Stimulated activated effector memory CD8-positive, alpha-beta T cell treated with anti-CD3 and anti-CD28 coated beads, Interleukin-12 subunit alpha, Interleukin-12 subunit beta, amount 100 ng/mL, for 72 hours (primary cell): Measurements from ENCODE around the gene RDM1.
A peak's percentile ranks its signal among the peaks of the same experiment; 100 is the strongest.
"Not testable (repeated sequence)": the region's sequence is repeated elsewhere in the genome, so short reads cannot be mapped to it uniquely, and the experiment has no call there.

Experiments
- ATAC-seq: fragments of 150-1000 bp; cut with Tn5 transposase; 2 replicates; pipeline ENCODE4 v1.10.0; 2021
- DNase-seq, 2 donors: peaks; one replicate each; pipeline ENCODE4 v3.0.0; 2021 to 2022; ENCODE audit warnings: low spot score in 2 of 2
- H3K27ac Mint-ChIP-seq: one replicate; pipeline ENCODE4 v1.8.0; 2022; ENCODE audit warnings: mild to moderate bottlenecking, mixed read lengths
- H3K36me3 Mint-ChIP-seq: one replicate; pipeline ENCODE4 v1.8.0; 2022; ENCODE audit warnings: mild to moderate bottlenecking, mixed read lengths
- H3K4me1 Mint-ChIP-seq: one replicate; pipeline ENCODE4 v1.8.0; 2022; ENCODE audit warnings: mixed read lengths
- H3K4me3 Mint-ChIP-seq: one replicate; pipeline ENCODE4 v1.8.0; 2022; ENCODE audit warnings: mild to moderate bottlenecking, mixed read lengths
- H3K9me3 Mint-ChIP-seq: one replicate; pipeline ENCODE4 v1.8.0; 2022; ENCODE audit warnings: mixed read lengths

The RDM1 gene

GRCh38 chr17:35947156-35947585, 16.6 kb upstream of the RDM1 start:
- no peak overlapping the region for H3K27ac Mint-ChIP-seq
- ATAC-seq, result peak; percentile 80
- peak overlapping the region; percentile 21 for H3K4me3 Mint-ChIP-seq
- H3K9me3 Mint-ChIP-seq, result no peaks in the 10 kb centered on the region
- peak; percentile 39 to 77 for DNase-seq
- no peaks in the 10 kb centered on the region for H3K36me3 Mint-ChIP-seq
- no peaks in the 10 kb centered on the region for H3K4me1 Mint-ChIP-seq

GRCh38 chr17:35944151-35944550, 13.6 kb upstream of the RDM1 start:
- Mint-ChIP-seq H3K36me3 (no peaks in the 10 kb centered on the region), H3K27ac (peak overlapping the region; percentile 9), H3K4me3 (no peak overlapping the region), H3K4me1 (peaks cover under 1% of the 10 kb centered on the region), H3K9me3 (no peaks in the 10 kb centered on the region)
- DNase-seq (no peak), ATAC-seq (no peak)

- Mint-ChIP-seq H3K27ac (peak within 1 kb of the TSS; percentile 30), H3K4me3 (no peak within 1 kb of the TSS), H3K4me1 (peaks cover 6% of the 10 kb centered on the region), H3K9me3 (no peaks in the 10 kb centered on the region), H3K36me3 (no peaks in the 10 kb centered on the region)
- ATAC-seq, result no peak
- DNase-seq, result no peak
Measured at GRCh38 chr17:35943537-35943936, 13.0 kb upstream of the RDM1 start, which contains the start of gene LYZL6. TSS of gene LYZL6 (minus strand) at chr17:35943713. CDS start at chr17:35939356, 4,357 bp downstream.

DNA sequence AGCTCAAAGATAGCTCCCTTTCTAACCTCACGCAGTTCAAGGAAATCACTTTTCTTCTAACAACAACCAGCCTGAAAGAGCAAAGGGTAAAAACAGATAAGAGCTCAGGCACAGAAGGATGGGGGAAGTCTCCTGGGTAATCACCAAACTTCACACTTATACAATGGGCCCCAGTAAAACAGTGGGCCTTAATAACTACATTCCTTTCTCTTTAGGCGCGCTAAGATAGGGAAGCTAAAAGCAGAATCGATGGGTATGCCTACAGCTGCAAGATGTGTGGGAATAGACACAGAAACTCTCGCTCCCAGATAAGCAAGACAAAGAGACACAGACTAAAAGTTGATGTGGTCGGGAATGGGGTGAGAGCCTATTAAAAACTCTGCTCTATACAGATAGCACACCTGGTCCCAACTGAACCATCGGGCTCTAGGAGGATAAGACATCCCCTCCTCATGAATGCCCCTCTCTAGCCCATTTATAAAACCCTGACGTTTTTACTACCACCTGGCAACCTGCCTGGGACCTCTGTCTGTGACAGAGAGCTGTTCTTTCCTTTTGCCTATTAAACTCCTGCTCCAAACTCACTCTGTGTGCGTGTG, 12.1 kb upstream of the RDM1 start:
- H3K9me3 Mint-ChIP-seq, result no peaks in the 10 kb centered on the region
- ATAC-seq (no peak), DNase-seq (no peak)
- H3K27ac Mint-ChIP-seq, result peak overlapping the region; percentile 30
- no peaks in the 10 kb centered on the region for H3K36me3 Mint-ChIP-seq
- H3K4me3 Mint-ChIP-seq, result no peak overlapping the region
- peaks cover 9% of the 10 kb centered on the region for H3K4me1 Mint-ChIP-seq

GRCh38 chr17:35938492-35938891, 7.9 kb upstream of the RDM1 start:
- ATAC-seq, DNase-seq, H3K36me3 Mint-ChIP-seq, H3K9me3 Mint-ChIP-seq, H3K27ac Mint-ChIP-seq, H3K4me3 Mint-ChIP-seq: not testable (repeated sequence)
- H3K4me1 Mint-ChIP-seq, result peaks cover 12% of the 10 kb centered on the region

DNA sequence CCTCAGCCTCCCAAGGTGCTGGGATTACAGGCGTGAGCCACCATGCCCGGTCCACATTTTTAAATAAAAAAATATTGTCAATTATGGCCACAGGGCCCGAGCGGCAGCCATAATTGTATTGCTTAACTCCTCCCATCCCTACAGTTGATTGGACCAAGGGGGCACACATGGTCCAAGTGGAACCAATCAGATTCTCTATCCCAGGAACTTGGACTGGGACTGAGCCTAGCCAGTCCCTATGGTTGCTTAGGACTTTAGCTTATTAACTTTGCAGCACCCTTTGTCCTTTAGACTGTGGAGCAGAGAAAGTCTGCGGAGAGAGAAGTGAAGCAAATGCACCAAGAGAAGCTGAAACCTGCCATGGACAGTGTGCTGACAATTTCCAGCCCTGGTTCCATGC, 5.5 kb upstream of the RDM1 start:
- Mint-ChIP-seq H3K9me3 (no peaks in the 10 kb centered on the region), H3K36me3 (no peaks in the 10 kb centered on the region), H3K4me3 (no peak overlapping the region), H3K27ac (no peak overlapping the region), H3K4me1 (peaks cover 15% of the 10 kb centered on the region)
- DNase-seq, result no peak
- ATAC-seq, result no peak

- H3K9me3 Mint-ChIP-seq, result no peaks in the 10 kb centered on the region
- peaks cover 8% of the 10 kb centered on the region for H3K36me3 Mint-ChIP-seq
- peaks cover 23% of the 10 kb centered on the region for H3K4me1 Mint-ChIP-seq
- ATAC-seq (no peak), DNase-seq (no peak)
- H3K4me3 Mint-ChIP-seq, result no peak overlapping the region
- no peak overlapping the region for H3K27ac Mint-ChIP-seq
Measured at GRCh38 chr17:35934760-35935159, 4.2 kb upstream of the RDM1 start.

- Mint-ChIP-seq H3K4me1 (peaks cover 13% of the 10 kb centered on the region), H3K36me3 (peaks cover 8% of the 10 kb centered on the region), H3K27ac (no peak overlapping the region), H3K9me3 (no peaks in the 10 kb centered on the region), H3K4me3 (no peak overlapping the region)
- DNase-seq (no peak), ATAC-seq (no peak)
Measured at GRCh38 chr17:35932586-35932985, 2.0 kb upstream of the RDM1 start.

DNA sequence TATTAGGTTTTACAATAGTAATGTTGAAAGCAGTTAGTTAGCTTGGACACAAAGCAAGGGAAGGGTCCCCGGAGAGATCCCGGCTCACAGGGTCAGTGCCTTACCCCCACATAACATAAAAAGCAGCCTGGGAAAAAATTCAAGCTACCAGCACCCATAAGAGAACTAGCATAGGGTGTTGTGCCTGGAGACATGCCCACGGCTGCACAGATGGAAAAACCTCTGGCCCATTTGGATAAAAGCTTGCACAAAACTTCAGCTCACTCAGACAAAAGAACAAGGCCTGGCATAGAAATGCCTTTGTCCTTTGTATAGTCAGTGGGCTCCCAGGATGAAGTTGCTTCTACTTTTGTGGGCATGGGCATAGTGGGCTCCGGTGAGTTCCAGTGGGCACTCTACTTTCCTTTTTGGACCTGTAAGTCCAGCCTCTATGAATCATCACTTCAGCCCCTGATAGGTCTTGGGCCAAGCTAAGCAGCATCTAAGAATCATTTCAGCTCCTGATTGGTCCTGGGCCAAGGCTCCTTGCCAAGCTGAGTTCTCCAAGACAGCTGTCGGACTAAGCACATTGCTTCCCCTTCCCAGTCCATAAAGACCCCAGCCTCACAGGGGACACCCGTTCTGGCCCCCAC, 1.3 kb upstream of the RDM1 start:
- H3K9me3 Mint-ChIP-seq, result no peaks in the 10 kb centered on the region
- no peak for ATAC-seq
- peaks cover 8% of the 10 kb centered on the region for H3K36me3 Mint-ChIP-seq
- DNase-seq, result no peak
- no peak overlapping the region for H3K27ac Mint-ChIP-seq
- H3K4me1 Mint-ChIP-seq, result peaks cover 11% of the 10 kb centered on the region
- no peak overlapping the region for H3K4me3 Mint-ChIP-seq

GRCh38 chr17:35927714-35928113, 2.9 kb downstream of the RDM1 start:
- Mint-ChIP-seq H3K4me1 (peaks cover 11% of the 10 kb centered on the region), H3K27ac (no peak overlapping the region), H3K36me3 (peaks cover 8% of the 10 kb centered on the region), H3K4me3 (no peak overlapping the region), H3K9me3 (no peaks in the 10 kb centered on the region)
- DNase-seq (no peak), ATAC-seq (no peak)

DNA sequence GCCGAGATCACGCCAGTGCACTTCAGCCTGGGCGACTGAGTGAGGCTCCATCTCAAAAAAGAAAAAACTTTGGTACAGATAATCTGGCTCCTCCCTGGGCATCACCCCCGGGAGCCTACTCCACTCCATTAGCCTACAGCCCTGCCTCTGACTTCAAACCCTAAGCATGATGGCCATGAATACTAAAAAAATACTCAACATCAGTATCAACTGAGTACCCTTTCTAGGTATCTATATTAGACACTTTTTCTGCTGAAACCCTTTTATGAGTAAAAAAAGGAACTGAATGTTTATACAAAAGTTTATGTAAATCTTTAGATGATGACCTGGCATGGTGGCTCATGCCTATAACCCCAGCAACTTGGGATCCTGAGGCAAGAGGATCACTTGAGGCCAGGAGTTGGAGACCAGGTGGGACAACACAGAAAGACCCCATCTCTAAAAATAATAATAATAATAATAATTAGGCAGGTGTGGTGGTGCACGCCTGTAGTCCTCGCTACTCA, 6.9 kb downstream of the RDM1 start:
- H3K27ac Mint-ChIP-seq, result no peak overlapping the region
- H3K36me3 Mint-ChIP-seq, result peaks cover 6% of the 10 kb centered on the region
- DNase-seq (no peak), ATAC-seq (peak; percentile 84)
- no peaks in the 10 kb centered on the region for H3K9me3 Mint-ChIP-seq
- H3K4me1 Mint-ChIP-seq, result peaks cover 18% of the 10 kb centered on the region
- no peak overlapping the region for H3K4me3 Mint-ChIP-seq

- H3K4me3 Mint-ChIP-seq, result peak overlapping the region; percentile 34
- peaks cover 6% of the 10 kb centered on the region for H3K36me3 Mint-ChIP-seq
- DNase-seq, result no peak
- no peak for ATAC-seq
- H3K27ac Mint-ChIP-seq, result peak overlapping the region; percentile 80
- peaks cover 32% of the 10 kb centered on the region for H3K4me1 Mint-ChIP-seq
- no peaks in the 10 kb centered on the region for H3K9me3 Mint-ChIP-seq
Measured at GRCh38 chr17:35920229-35920628, 10.3 kb downstream of the RDM1 start.

DNA sequence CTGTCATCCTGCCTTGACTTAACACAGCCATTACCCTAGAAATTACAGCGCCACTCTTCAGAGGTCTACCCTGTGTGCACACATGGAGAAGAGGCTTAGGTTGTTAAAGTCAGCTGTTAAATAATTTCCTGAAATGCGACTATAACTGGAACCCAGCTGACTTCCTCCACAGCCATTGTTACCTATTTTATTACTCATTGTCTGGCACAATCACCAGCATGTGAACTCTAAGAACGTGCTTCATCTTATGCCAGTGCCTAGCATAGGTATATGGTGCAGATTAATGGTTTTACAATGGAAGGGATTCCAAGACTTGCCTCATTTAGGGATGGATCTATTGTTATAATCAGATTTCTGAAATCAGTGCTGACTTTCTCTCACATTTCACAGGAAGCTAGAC, 11.9 kb downstream of the RDM1 start:
- peaks cover 6% of the 10 kb centered on the region for H3K36me3 Mint-ChIP-seq
- H3K27ac Mint-ChIP-seq, result peak overlapping the region; percentile 14
- ATAC-seq, result peak; percentile 58
- no peak overlapping the region for H3K4me3 Mint-ChIP-seq
- DNase-seq, result no peak
- peaks cover 47% of the 10 kb centered on the region for H3K4me1 Mint-ChIP-seq
- no peaks in the 10 kb centered on the region for H3K9me3 Mint-ChIP-seq

DNA sequence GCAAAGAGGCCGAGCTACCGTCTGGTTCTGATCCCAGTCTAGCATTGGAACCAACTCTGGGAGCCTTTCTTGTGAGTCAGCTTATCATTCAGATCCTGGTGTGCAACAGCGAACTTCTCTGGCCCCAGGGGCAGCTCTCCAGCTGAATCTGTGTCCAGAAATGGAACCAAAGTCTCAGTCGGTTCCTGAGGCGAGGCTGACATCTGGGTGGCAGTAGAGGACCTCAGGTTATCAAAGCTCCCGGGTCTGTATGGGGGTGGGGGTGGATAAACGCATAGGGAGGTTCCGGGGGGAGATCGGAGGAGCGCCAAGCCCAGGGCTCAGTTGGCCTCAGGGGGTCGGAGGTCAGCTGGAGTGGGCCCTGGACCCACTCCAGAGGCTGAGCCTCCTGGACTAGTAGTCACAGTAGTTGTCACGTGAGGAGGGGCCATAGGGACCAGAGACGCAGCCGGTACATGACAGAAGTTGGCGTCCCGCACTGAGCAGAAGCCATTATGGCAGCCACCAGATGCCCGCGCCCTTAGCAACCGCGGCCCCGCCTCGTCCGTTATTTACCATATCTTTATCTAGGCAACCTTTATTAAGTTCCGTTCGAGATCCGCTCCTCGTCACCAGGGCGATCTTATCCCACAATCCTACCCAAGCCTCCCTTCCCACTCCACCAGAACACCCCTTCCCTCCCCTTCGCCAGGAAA, 12.9 kb downstream of the RDM1 start:
- H3K27ac Mint-ChIP-seq, result no peak overlapping the region
- peaks cover 6% of the 10 kb centered on the region for H3K36me3 Mint-ChIP-seq
- no peak overlapping the region for H3K4me3 Mint-ChIP-seq
- H3K4me1 Mint-ChIP-seq, result peaks cover 57% of the 10 kb centered on the region
- ATAC-seq, result no peak
- DNase-seq, result no peak
- H3K9me3 Mint-ChIP-seq, result no peaks in the 10 kb centered on the region

DNA sequence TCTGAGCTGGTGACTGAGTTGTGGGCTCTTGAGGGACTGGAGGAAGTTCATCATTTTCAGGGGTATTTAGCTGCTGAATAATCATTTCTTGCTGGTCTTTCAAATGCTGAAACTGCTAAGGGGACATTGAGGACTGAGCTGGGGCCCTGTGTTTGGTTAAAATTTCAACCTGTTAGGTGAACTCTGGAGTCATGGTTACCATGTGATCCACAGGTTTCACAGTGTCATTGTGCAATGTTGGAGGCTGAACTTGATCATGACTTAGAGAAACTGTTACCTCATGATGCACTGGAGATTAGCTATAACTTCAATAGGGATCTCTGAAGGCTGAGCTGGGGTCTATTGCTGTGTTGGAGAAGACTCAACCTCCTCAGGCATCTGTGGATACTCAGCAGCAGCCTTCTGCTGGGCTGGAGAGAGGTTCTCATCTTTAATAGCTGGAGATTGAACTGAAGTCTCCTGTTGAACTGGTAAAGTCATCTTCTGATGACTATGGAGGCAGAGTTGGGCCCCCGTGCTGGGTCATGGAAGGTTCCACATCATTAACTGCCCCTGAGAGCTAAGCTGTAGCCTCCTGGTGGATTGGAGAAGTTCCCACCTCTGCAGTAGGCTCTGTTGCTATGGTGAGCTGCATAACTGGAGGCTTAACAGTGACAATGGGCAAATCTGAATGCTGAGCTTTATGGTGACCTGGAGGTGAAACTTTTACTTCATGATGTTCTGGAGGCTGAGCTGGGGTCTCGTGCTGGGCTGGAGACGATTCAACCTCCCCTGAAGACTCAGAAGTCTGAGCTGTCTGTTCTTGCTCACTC, 15.2 kb downstream of the RDM1 start:
- Mint-ChIP-seq H3K36me3 (peaks cover 3% of the 10 kb centered on the region), H3K27ac (peak overlapping the region; percentile 64), H3K4me3 (no peak overlapping the region), H3K9me3 (no peaks in the 10 kb centered on the region), H3K4me1 (peaks cover 64% of the 10 kb centered on the region)
- DNase-seq, result no peak
- peak; percentile 53 for ATAC-seq
